Hepatocyte (in vitro differentiated cells): ENCODE results near the gene ADTRP. TPM values are rescaled to one million over a fixed set of nuclear protein-coding genes. Genes with fewer than 3 reads are reported as not detected.

ENCODE experiments used
- DNase-seq: peaks from one replicate; pipeline ENCODE4 v3.0.0-alpha.2; 2016; ENCODE audit warnings: low spot score
- H2AFZ ChIP-seq: fragments of 200-600 bp; sonication (generic); 2 replicates; pipeline ENCODE4 v1.6.0; 2016; ENCODE audit warnings: antibody characterized with exemption, mild to moderate bottlenecking
- H3K27ac ChIP-seq: fragments of 200-600 bp; sonication (generic); 2 replicates; pipeline ENCODE4 v1.5.1; 2016; ENCODE audit warnings: mild to moderate bottlenecking
- H3K27me3 ChIP-seq: fragments of 200-600 bp; sonication (generic); 2 replicates; pipeline ENCODE4 v1.6.1; 2016
- H3K36me3 ChIP-seq: fragments of 200-600 bp; sonication (generic); replicated peaks from 2 replicates; pipeline ENCODE4 v1.5.1; 2016; ENCODE audit warnings: low read depth; ENCODE audit not compliant: insufficient read depth
- H3K4me1 ChIP-seq: fragments of 200-600 bp; sonication (generic); 2 replicates; pipeline ENCODE4 v1.5.1; 2016; ENCODE audit warnings: mild to moderate bottlenecking, moderate library complexity; ENCODE audit not compliant: insufficient read depth
- H3K4me2 ChIP-seq: fragments of 200-600 bp; sonication (generic); 2 replicates; pipeline ENCODE4 v1.6.0; 2016
- H3K4me3 ChIP-seq: fragments of 200-600 bp; sonication (generic); 2 replicates; pipeline ENCODE4 v1.5.1; 2016; ENCODE audit warnings: mild to moderate bottlenecking
- H3K79me2 ChIP-seq: fragments of 200-600 bp; sonication (generic); 2 replicates; pipeline ENCODE4 v1.6.0; 2017; ENCODE audit warnings: mild to moderate bottlenecking
- H3K9me2 ChIP-seq: fragments of 200-600 bp; sonication (generic); replicated peaks from 2 replicates; pipeline ENCODE4 v1.6.0; 2017; ENCODE audit warnings: mild to moderate bottlenecking; ENCODE audit not compliant: insufficient read depth
- H3K9me3 ChIP-seq: fragments of 200-600 bp; sonication (generic); 2 replicates; pipeline ENCODE4 v1.5.1; 2016; ENCODE audit warnings: low read depth, mild to moderate bottlenecking
- H4K20me1 ChIP-seq: fragments of 200-600 bp; sonication (generic); 2 replicates; pipeline ENCODE4 v1.6.0; 2016; ENCODE audit warnings: mild to moderate bottlenecking; ENCODE audit not compliant: insufficient read depth, poor library complexity, severe bottlenecking
- CTCF ChIP-seq: fragments of 200-600 bp; sonication (generic); IDR thresholded peaks from 2 replicates; pipeline ENCODE4 v1.5.1; 2016; ENCODE audit warnings: antibody characterized with exemption, mild to moderate bottlenecking; ENCODE audit not compliant: poor library complexity
- EZH2 ChIP-seq: fragments of 200-600 bp; sonication (generic); IDR thresholded peaks from 2 replicates; pipeline ENCODE4 v1.6.1; 2016; ENCODE audit warnings: antibody characterized with exemption, mild to moderate bottlenecking, borderline replicate concordance
- EZH2phosphoT487 ChIP-seq: fragments of 200-600 bp; sonication (generic); IDR thresholded peaks from one replicate; pipeline ENCODE4 v1.6.1; 2018; ENCODE audit warnings: antibody characterized with exemption, mild to moderate bottlenecking, low read depth, moderate library complexity; ENCODE audit not compliant: unreplicated experiment, severe bottlenecking
- WGBS: methylation state at CpG from one replicate; pipeline ENCODE4 v1.1.6; 2016; ENCODE audit warnings: low lambda C conversion rate; ENCODE audit errors: missing lambda C conversion rate; 5-methylcytosine and 5-hydroxymethylcytosine counted together
- polyA plus RNA-seq: library from polyadenylated mRNA; unstranded; fragments of >200 nt; fragmentation: Nextera tagmentation; extraction: Ambion mirVana; gene quantifications from 2 replicates; pipeline ENCODE4 v1.2.1, GENCODE V29; 2016
- total RNA-seq: library from RNA; depleted of rRNA; stranded (reverse); fragments of >200 nt; gene quantifications from 2 replicates; pipeline ENCODE4 v1.2.3, GENCODE V29; 2014

ADTRP gene
- total and polyA plus RNA-seq, 2 experiments from 2014 or later = 4.1 to 9.8 TPM

- Histone ChIP-seq H4K20me1 (no peaks in the 10 kb centered on the region), H3K27me3 (no peaks in the 10 kb centered on the region), H2AFZ (no peak overlapping the region), H3K4me3 (no peak overlapping the region), H3K4me1 (peaks cover 15% of the 10 kb centered on the region), H3K4me2 (no peak overlapping the region), H3K27ac (no peak overlapping the region), H3K36me3 (no peaks in the 10 kb centered on the region), H3K9me3 (no peaks in the 10 kb centered on the region), H3K9me2 (no peaks in the 10 kb centered on the region), H3K79me2 (no peaks in the 10 kb centered on the region)
- DNase-seq = no peak
- 56% methylated on average over 6 of the region's 6 CpGs for WGBS
- TF ChIP-seq CTCF (no peak), EZH2phosphoT487 (no peak), EZH2 (no peak)
Measured at GRCh38 chr6:11714116-11714797, 64.3 kb downstream of the ADTRP start.

GRCh38 chr6:11712760-11713159 is 65.8 kb downstream of the ADTRP start:
- Histone ChIP-seq H4K20me1 (no peaks in the 10 kb centered on the region), H3K27me3 (no peaks in the 10 kb centered on the region), H3K27ac (no peak overlapping the region), H3K4me3 (no peak overlapping the region), H3K4me2 (no peak overlapping the region), H3K9me3 (no peaks in the 10 kb centered on the region), H3K79me2 (no peaks in the 10 kb centered on the region), H3K4me1 (peaks cover 15% of the 10 kb centered on the region), H2AFZ (no peak overlapping the region), H3K9me2 (no peaks in the 10 kb centered on the region), H3K36me3 (no peaks in the 10 kb centered on the region)
- no peak for DNase-seq
- WGBS = 80% methylated on average over 6 of the region's 6 CpGs
- no peak for TF ChIP-seq EZH2
- no peak for TF ChIP-seq CTCF
- no peak for TF ChIP-seq EZH2phosphoT487

GRCh38 chr6:11711984-11712711 is 66.5 kb downstream of the ADTRP start:
- no peaks in the 10 kb centered on the region for H3K9me3 ChIP-seq
- no peaks in the 10 kb centered on the region for H4K20me1 ChIP-seq
- no peaks in the 10 kb centered on the region for H3K79me2 ChIP-seq
- no peaks in the 10 kb centered on the region for H3K36me3 ChIP-seq
- 82% methylated on average over 10 of the region's 10 CpGs for WGBS
- no peak for TF ChIP-seq CTCF
- no peak for TF ChIP-seq EZH2phosphoT487
- H3K27me3 ChIP-seq = no peaks in the 10 kb centered on the region
- H3K9me2 ChIP-seq = no peaks in the 10 kb centered on the region
- no peak for DNase-seq
- H3K4me3 ChIP-seq = no peak overlapping the region
- peaks cover 15% of the 10 kb centered on the region for H3K4me1 ChIP-seq
- H3K27ac ChIP-seq = no peak overlapping the region
- H3K4me2 ChIP-seq = no peak overlapping the region
- H2AFZ ChIP-seq = no peak overlapping the region
